WI38 (cell line): ENCODE data around the gene NIN.

Experiments
- H3K4me3 ChIP-seq: 2 replicates; pipeline ENCODE4 v1.5.1; 2011; ENCODE audit warnings: low read depth, mild to moderate bottlenecking, control low read depth, low read length
- TF ChIP-seq, protein P1 (sequence below): IDR thresholded peaks from 2 replicates; pipeline ENCODE4 v1.5.1; 2012; ENCODE audit warnings: low read depth, mild to moderate bottlenecking, control low read depth, low read length

NIN gene

DNA sequence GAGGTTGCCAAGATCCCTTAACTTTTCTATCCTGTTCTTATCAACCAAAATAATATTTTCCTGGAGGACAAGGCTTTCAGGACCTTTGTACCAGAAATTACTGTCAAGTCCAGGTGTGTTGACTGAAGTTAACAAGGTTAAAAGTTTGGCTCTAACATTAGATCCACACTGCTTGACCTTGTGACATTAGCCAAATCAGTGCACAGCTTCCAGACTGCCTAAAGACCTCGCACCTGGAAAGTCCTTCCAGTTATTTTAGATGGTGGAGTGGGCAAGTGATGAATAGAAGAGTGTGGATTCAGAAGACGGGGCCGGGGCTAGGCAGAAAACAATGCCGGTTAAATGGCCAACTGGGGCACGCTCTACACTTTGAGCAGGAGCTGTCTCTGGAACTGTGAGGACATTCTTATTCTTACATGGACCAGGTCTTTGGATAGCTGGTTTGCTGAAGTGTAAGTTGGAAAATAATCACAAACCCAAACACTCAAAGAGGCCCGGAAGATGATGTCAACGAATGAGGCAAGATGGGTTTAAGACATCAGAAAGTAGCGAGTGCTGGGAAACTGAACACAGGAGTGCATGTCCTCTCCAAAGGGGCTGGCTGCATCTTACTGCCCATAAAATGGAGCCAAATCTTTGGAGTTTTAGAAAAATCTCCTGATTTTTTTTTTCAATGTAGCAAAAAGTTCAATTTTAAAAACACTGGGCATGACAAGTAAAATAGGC lies 56.3 kb downstream of the NIN start:
- H3K4me3 ChIP-seq = no peak overlapping the region
- TF ChIP-seq, protein P1, sequence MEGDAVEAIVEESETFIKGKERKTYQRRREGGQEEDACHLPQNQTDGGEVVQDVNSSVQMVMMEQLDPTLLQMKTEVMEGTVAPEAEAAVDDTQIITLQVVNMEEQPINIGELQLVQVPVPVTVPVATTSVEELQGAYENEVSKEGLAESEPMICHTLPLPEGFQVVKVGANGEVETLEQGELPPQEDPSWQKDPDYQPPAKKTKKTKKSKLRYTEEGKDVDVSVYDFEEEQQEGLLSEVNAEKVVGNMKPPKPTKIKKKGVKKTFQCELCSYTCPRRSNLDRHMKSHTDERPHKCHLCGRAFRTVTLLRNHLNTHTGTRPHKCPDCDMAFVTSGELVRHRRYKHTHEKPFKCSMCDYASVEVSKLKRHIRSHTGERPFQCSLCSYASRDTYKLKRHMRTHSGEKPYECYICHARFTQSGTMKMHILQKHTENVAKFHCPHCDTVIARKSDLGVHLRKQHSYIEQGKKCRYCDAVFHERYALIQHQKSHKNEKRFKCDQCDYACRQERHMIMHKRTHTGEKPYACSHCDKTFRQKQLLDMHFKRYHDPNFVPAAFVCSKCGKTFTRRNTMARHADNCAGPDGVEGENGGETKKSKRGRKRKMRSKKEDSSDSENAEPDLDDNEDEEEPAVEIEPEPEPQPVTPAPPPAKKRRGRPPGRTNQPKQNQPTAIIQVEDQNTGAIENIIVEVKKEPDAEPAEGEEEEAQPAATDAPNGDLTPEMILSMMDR = no peak

DNA sequence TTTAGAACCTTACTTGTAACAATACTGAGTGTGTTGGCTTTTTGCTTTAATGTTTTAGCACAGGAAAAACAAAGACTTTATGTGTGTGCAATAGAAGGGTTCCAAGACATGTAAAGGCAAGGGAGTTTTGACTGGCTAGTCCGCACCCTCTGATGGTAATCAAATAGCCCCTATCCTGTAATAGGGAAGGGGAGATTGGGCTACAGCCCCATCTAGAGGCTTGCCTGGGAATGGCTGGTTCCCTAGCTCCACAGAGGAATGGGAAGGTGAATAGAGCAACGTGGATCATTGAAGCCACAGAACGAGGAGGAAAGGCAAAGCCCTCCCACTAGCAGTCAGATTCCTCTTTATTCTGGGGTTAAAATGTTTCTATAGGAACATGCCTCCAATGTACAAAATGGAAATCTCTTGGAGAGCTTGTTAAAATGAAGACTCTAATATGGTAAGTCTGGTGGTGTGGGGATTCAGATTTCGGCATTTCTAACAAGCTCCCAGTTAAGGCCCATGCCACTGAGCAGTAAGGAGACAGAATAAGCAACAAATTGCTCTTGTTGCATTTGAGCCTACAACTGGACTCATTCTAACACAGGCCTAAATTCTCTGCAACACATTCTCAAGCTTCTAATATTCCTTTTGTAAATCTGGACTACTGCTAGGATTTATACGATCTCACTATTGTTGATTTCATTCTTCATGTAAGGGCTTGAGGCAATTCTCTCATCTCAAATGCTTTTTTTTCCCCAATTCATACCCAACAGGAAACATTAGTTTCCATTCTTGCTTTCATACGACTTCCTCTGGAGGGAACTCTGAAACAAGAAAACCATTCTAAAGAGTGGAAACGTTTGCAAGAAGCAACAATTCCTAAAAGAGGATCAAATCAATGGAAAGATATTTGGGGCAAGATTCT lies 57.1 kb downstream of the NIN start:
- H3K4me3 ChIP-seq = no peak overlapping the region
- TF ChIP-seq, protein P1 = peak; percentile 94

DNA sequence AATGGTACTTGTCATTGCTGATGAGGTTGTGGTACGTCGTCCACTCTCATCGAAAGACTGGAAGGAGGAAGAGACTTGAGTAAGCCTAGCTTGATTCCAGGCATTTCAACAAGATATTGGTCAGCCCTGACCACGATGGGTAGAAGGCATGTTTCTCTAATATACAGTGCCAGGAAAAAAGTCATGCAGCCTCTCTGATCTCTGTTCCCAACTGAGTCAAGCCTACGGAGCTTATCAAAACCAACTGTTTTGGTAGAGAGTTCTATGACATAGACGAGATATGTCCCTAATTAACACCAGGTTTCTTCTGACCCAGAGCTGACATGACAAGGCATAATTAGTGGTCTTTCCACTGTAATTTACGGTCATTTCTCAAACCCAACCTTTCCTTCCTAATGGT lies 58.5 kb downstream of the NIN start:
- TF ChIP-seq, protein P1 = no peak
- no peak overlapping the region for H3K4me3 ChIP-seq

DNA sequence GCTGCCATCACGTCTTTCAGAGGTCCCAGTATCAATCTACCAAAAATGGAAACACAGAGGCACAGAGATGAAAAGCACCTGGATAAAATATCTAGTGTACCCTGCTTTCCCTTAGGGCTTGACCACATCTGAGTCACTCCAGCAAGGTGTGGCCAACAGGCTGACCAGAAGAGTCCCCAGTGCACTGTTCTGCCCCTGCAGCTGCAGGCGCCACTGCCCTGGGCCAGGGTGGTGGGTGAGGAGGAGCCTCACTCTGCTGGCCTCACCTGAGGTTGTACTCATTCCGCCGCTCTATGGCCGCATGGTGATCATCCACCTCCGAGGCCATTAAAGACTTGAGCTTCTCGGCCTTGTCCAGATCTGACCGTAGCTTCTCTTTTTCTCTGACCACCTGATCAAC lies 60.4 kb downstream of the NIN start:
- TF ChIP-seq, protein P1 = no peak
- no peak overlapping the region for H3K4me3 ChIP-seq

DNA sequence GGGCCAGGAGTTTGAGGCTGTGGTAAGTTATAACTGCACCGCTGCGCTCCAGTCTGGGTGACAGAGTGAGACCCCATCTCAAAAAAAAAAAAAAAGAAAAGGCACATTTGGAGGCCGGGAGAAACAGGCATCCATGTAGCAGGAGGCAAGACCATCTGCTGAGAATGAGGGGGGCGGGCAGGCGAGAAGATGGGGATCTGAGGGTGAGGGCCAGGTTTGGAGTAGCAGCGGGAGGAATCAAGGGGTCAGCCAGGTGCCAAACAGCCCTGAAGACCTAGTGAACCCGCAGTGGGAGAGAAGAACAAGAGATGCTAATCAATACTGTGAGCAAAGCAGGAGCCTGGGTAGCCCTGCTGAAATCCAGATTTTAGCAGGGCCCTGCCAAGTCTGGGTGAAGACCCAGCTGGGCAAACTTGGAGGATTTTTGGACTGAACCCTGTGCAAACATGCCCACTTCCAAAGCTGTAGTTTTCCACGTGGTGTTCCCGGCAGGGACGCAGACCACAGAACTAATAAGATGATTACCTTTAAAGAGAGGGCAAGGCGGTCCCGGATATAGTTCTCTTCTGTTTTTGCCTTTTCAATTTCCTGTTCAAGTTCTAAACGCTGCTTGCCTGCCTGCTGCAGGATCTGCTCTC lies 61.0 kb downstream of the NIN start:
- TF ChIP-seq, protein P1 = no peak
- no peak overlapping the region for H3K4me3 ChIP-seq

DNA sequence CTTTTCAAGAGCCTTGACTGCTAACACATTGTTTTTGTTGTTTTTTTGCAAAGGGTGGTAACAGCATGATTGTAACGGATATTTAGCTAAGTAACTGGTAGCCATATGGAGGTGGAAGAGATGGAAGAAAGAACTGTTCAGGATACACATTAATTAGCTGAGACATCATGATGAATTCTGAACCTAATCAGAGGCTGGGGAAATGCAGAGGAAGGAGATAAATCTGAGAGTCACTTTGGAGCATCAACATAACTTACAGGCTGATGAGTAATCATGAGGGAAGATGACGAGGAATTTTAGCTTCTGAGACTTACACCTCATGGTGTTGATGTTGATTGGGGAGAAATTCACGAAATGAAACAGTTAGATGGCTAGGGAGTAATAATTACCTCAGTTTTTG lies 62.3 kb downstream of the NIN start:
- no peak overlapping the region for H3K4me3 ChIP-seq
- TF ChIP-seq, protein P1 = no peak
